CD4-positive, CD25-positive, alpha-beta regulatory T cell (primary cell): ENCODE results near the gene OR2L13. TPM values are rescaled to one million over a fixed set of nuclear protein-coding genes. Genes with fewer than 3 reads are reported as not detected.

ENCODE experiments used
- ATAC-seq, 2 donors: fragments of 150-1000 bp; cut with Tn5 transposase; one replicate each; pipeline ENCODE4 v1.10.0; 2021; ENCODE audit warnings: low read depth in 2 of 2, moderate number of reproducible peaks in 2 of 2, moderate library complexity in 1 of 2
- DNase-seq, 3 donors: peaks; one replicate each; pipeline versions ENCODE4 v3.0.0 to v3.0.0-alpha.2; 2012 to 2022; ENCODE audit warnings: mixed read lengths in 1 of 3
- H3K27ac ChIP-seq: one replicate; pipeline ENCODE4 v1.7.0; 2013; ENCODE audit warnings: mild to moderate bottlenecking, low read length; ENCODE audit not compliant: insufficient read depth, poor library complexity, severe bottlenecking
- H3K27me3 ChIP-seq: one replicate; pipeline ENCODE4 v1.7.0; 2013; ENCODE audit warnings: low read length; ENCODE audit not compliant: control insufficient read depth, insufficient read depth
- H3K36me3 ChIP-seq: one replicate; pipeline ENCODE4 v1.7.0; 2013; ENCODE audit warnings: mild to moderate bottlenecking, low read length, moderate library complexity; ENCODE audit not compliant: control insufficient read depth, insufficient read depth
- H3K4me1 ChIP-seq: 2 replicates; pipeline ENCODE4 v1.7.0; 2013; ENCODE audit warnings: mild to moderate bottlenecking, low read length; ENCODE audit not compliant: insufficient read depth, control insufficient read depth, poor library complexity, severe bottlenecking
- H3K4me3 ChIP-seq: one replicate; pipeline ENCODE4 v1.7.0; 2013; ENCODE audit warnings: low read depth, mild to moderate bottlenecking, low read length, moderate library complexity
- H3K9me3 ChIP-seq, 2 experiments: 1 replicate in 1 of 2; 2 replicates in 1 of 2; pipeline ENCODE4 v1.7.0; 2013; ENCODE audit warnings: low read length in 2 of 2, mild to moderate bottlenecking in 1 of 2, moderate library complexity in 1 of 2; ENCODE audit not compliant: control insufficient read depth in 2 of 2
- H3K27ac Mint-ChIP-seq, 3 donors: one replicate each; pipeline ENCODE4 v1.8.0; 2020 to 2022; ENCODE audit warnings: mild to moderate bottlenecking in 3 of 3, mixed read lengths in 3 of 3, moderate library complexity in 2 of 3
- H3K27me3 Mint-ChIP-seq: one replicate; pipeline ENCODE4 v1.8.0; 2022; ENCODE audit warnings: mild to moderate bottlenecking, mixed read lengths
- H3K36me3 Mint-ChIP-seq: one replicate; pipeline ENCODE4 v1.8.0; 2020; ENCODE audit warnings: mixed read lengths
- H3K4me1 Mint-ChIP-seq, 4 donors: one replicate each; pipeline ENCODE4 v1.8.0; 2020 to 2022; ENCODE audit warnings: mixed read lengths in 4 of 4, mild to moderate bottlenecking in 1 of 4
- H3K4me3 Mint-ChIP-seq, 4 donors: one replicate each; pipeline ENCODE4 v1.8.0; 2020 to 2022; ENCODE audit warnings: mild to moderate bottlenecking in 4 of 4, mixed read lengths in 4 of 4, moderate library complexity in 3 of 4
- H3K9me3 Mint-ChIP-seq, 7 donors: one replicate each; pipeline ENCODE4 v1.8.0; 2020 to 2022; ENCODE audit warnings: mixed read lengths in 7 of 7, mild to moderate bottlenecking in 3 of 7, moderate library complexity in 2 of 7
- polyA plus RNA-seq, 4 donors: library from polyadenylated mRNA; unstranded; fragments of 300-500 nt; fragmentation: Illumina TruSeq; gene quantifications; one replicate each; pipeline ENCODE4 v1.2.3, GENCODE V29; 2021
- total RNA-seq: library from RNA; stranded (reverse); gene quantifications from one replicate; pipeline ENCODE4 v1.2.3, GENCODE V29; 2022

OR2L13 gene
- total and polyA plus RNA-seq, 5 donors from 2014 or later, result not detected

- ATAC-seq (no peak), DNase-seq (no peak)
- no peaks in the 10 kb centered on the region for H3K4me1 Mint-ChIP-seq
- Histone ChIP-seq H3K27ac (no peak overlapping the region), H3K4me3 (no peak overlapping the region), H3K36me3 (no peaks in the 10 kb centered on the region), H3K27me3 (no peaks in the 10 kb centered on the region), H3K4me1 (no peaks in the 10 kb centered on the region), H3K9me3 (no peaks in the 10 kb centered on the region)
- no peaks in the 10 kb centered on the region for H3K36me3 Mint-ChIP-seq
- no peaks in the 10 kb centered on the region for H3K27me3 Mint-ChIP-seq
- H3K27ac Mint-ChIP-seq, result no peak overlapping the region
- peaks cover 0 to 8% (median 5%) of the 10 kb centered on the region in 7 donors for H3K9me3 Mint-ChIP-seq
- H3K4me3 Mint-ChIP-seq, result no peak overlapping the region
Measured at GRCh38 chr1:248143311-248143710, 48.3 kb downstream of the OR2L13 start.

GRCh38 chr1:248144513-248145198, 49.7 kb downstream of the OR2L13 start, which contains the start of gene OR2M5:
Gene OR2M5, plus strand, starts transcription at chr1:248145148. Its CDS starts 0 bp downstream, at chr1:248145148.
- H3K9me3 Mint-ChIP-seq, result peaks cover 0 to 10% (median 7%) of the 10 kb centered on the region in 7 donors
- H3K4me1 ChIP-seq, result no peaks in the 10 kb centered on the region
- no peak within 1 kb of the TSS for H3K4me3 ChIP-seq
- no peaks in the 10 kb centered on the region for H3K27me3 Mint-ChIP-seq
- no peak for DNase-seq
- no peak within 1 kb of the TSS for H3K27ac ChIP-seq
- H3K4me1 Mint-ChIP-seq, result no peaks in the 10 kb centered on the region
- H3K27ac Mint-ChIP-seq, result no peak within 1 kb of the TSS
- no peaks in the 10 kb centered on the region for H3K27me3 ChIP-seq
- no peak for ATAC-seq
- H3K9me3 ChIP-seq, result no peaks in the 10 kb centered on the region
- H3K36me3 ChIP-seq, result no peaks in the 10 kb centered on the region
- H3K36me3 Mint-ChIP-seq, result no peaks in the 10 kb centered on the region
- no peak within 1 kb of the TSS for H3K4me3 Mint-ChIP-seq

Other genes starting within 250 kb of the OR2L13 start
- gene TRIM58, start 238.0 kb upstream of the OR2L13 start, total RNA-seq, result 2.9 TPM
- gene TRIM58, start 238.0 kb upstream of the OR2L13 start, polyA plus RNA-seq, result under 1 TPM in 1 of 4 donors, not detected in 3; 0.17 TPM
- not detected for gene OR2W3, start 199.6 kb upstream of the OR2L13 start, total RNA-seq
- gene OR2W3, start 199.6 kb upstream of the OR2L13 start, polyA plus RNA-seq, result not detected
- not detected for gene OR2T8, start 174.9 kb upstream of the OR2L13 start, total RNA-seq
- gene OR2T8, start 174.9 kb upstream of the OR2L13 start, polyA plus RNA-seq, result not detected
- not detected for gene OR2AJ1, start 170.3 kb upstream of the OR2L13 start, total RNA-seq
- gene OR2AJ1, start 170.3 kb upstream of the OR2L13 start, polyA plus RNA-seq, result not detected
- gene OR2L8, start 146.3 kb upstream of the OR2L13 start, total RNA-seq, result 0.42 TPM
- gene OR2L8, start 146.3 kb upstream of the OR2L13 start, polyA plus RNA-seq, result not detected
- not detected for gene OR2AK2, start 130.0 kb upstream of the OR2L13 start, total RNA-seq
- gene OR2AK2, start 130.0 kb upstream of the OR2L13 start, polyA plus RNA-seq, result not detected
- not detected for gene OR2L5, start 81.5 kb upstream of the OR2L13 start, total RNA-seq
- gene OR2L5, start 81.5 kb upstream of the OR2L13 start, polyA plus RNA-seq, result not detected
- gene OR2L2, start 65.1 kb upstream of the OR2L13 start, total RNA-seq, result 0.35 TPM
- gene OR2L2, start 65.1 kb upstream of the OR2L13 start, polyA plus RNA-seq, result under 1 TPM in 1 of 4 donors, not detected in 3; 0.49 TPM
- gene OR2L3, start 48.3 kb upstream of the OR2L13 start, total RNA-seq, result not detected
- gene OR2L3, start 48.3 kb upstream of the OR2L13 start, polyA plus RNA-seq, result not detected
- not detected for gene OR2M5, start 50.0 kb downstream of the OR2L13 start, total RNA-seq
- not detected for gene OR2M5, start 50.0 kb downstream of the OR2L13 start, polyA plus RNA-seq
- not detected for gene OR2M2, start 79.6 kb downstream of the OR2L13 start, total RNA-seq
- not detected for gene OR2M2, start 79.6 kb downstream of the OR2L13 start, polyA plus RNA-seq
- not detected for gene OR2M3, start 102.1 kb downstream of the OR2L13 start, total RNA-seq
- gene OR2M3, start 102.1 kb downstream of the OR2L13 start, polyA plus RNA-seq, result not detected
- gene OR2M4, start 136.2 kb downstream of the OR2L13 start, total RNA-seq, result not detected
- not detected for gene OR2M4, start 136.2 kb downstream of the OR2L13 start, polyA plus RNA-seq
- not detected for gene OR2T33, start 182.8 kb downstream of the OR2L13 start, total RNA-seq
- not detected for gene OR2T33, start 182.8 kb downstream of the OR2L13 start, polyA plus RNA-seq
- gene OR2T12, start 208.2 kb downstream of the OR2L13 start, total RNA-seq, result not detected
- not detected for gene OR2T12, start 208.2 kb downstream of the OR2L13 start, polyA plus RNA-seq
- not detected for gene OR2M7, start 229.4 kb downstream of the OR2L13 start, total RNA-seq
- not detected for gene OR2M7, start 229.4 kb downstream of the OR2L13 start, polyA plus RNA-seq